Stimulated activated CD8-positive, alpha-beta memory T cell treated with anti-CD3 and anti-CD28 coated beads, Interleukin-12 subunit alpha, Interleukin-12 subunit beta, amount 100 ng/mL, for 1 hour (primary cell): Measurements from ENCODE around the gene SKIC2.
"Not testable (repeated sequence)": the region's sequence is repeated elsewhere in the genome, so short reads cannot be mapped to it uniquely, and the experiment has no call there.

Experiments
- DNase-seq: peaks from one replicate; pipeline ENCODE4 v3.0.0-alpha.2; 2020; ENCODE audit warnings: low read depth

SKIC2 gene

DNA sequence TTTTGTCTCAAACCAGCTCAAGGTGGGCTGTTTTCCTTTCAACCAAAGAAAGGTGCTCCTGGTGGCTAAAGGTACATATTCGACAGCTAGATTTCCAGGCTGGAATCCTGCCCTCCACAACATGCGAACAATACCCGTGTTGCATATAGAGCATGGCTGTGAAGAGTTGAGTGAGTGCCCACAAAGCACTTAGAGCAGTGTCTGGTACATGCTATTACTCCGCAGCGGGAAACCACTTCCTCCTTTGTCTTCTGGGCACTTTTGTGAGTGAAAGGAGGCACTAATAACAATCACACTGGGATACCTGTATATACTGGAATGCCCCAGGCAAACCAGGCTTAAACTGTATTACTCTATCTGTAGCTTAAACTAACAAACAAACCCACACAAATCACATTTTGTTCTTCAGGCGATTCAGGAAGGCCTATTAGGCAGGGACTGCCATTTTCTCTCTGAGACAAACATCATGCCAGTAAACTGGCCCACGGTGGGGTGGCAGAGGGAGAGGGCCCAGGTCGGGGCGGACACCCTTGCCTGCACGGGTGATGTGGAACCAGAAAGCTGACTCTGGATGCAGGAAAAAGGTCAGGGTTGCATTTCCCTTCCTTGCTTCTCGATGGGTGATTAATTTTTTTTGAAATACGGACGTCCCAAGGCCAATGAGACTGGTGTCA lies 46.0 kb downstream of the SKIC2 start:
- DNase-seq, result not testable (repeated sequence)

- DNase-seq, result not testable (repeated sequence)
Observed at GRCh38 chr6:32005538-32005880, 46.5 kb downstream of the SKIC2 start.

DNA sequence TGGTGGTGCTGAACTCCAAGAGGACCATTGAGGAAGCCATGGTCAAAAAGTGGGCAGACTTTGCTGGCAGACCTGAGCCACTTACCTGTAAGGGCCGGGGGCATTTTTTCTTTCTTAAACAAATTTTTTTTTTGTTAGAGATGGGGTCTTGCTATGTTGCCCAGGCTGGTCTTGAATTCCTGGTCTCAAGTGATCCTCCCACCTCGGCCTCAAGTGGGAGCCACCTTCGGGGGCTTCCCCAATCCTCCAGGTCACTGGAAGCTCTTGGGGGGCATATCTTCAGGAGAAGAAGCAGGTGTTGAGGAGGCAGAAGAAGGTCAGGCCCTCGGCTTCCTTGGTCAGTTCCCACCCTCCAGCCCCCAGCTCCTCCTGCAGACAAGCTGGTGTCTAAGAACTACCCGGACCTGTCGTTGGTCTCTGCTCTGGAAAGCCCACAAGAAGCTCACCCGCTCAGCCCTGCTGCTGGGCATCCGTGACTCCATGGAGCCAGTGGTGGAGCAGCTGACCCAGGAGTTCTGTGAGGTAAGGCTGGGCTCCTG lies 47.1 kb downstream of the SKIC2 start:
- DNase-seq, result not testable (repeated sequence)

DNA sequence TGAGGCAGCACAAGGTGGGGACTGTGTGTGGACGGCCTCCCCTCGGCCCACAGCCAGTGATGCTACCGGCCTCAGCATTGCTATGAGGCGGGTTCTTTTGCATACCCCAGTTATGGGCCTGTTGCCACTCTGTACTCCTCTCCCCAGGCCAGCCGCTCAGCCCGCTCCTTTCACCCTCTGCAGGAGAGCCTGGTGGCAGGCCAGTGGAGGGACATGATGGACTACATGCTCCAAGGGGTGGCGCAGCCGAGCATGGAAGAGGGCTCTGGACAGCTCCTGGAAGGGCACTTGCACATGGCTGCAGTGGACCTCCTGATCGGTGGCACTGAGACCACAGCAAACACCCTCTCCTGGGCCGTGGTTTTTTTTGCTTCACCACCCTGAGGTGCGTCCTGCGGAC lies 48.1 kb downstream of the SKIC2 start:
- not testable (repeated sequence) for DNase-seq

DNA sequence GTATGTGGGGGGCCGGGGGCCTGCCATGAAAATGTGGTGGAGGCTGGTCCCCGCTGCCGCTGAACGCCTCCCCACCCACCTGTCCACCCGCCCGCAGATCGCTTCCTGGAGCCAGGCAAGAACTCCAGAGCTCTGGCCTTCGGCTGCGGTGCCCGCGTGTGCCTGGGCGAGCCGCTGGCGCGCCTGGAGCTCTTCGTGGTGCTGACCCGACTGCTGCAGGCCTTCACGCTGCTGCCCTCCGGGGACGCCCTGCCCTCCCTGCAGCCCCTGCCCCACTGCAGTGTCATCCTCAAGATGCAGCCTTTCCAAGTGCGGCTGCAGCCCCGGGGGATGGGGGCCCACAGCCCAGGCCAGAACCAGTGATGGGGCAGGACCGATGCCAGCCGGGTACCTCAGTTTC lies 49.1 kb downstream of the SKIC2 start:
- not testable (repeated sequence) for DNase-seq

- DNase-seq, result not testable (repeated sequence)
Observed at GRCh38 chr6:32008616-32009015, 49.6 kb downstream of the SKIC2 start.

- not testable (repeated sequence) for DNase-seq
Observed at GRCh38 chr6:32009537-32009936, 50.6 kb downstream of the SKIC2 start.

- DNase-seq, result not testable (repeated sequence)
Observed at GRCh38 chr6:32010856-32011530, 52.0 kb downstream of the SKIC2 start.

GRCh38 chr6:32012941-32013617 lies 54.1 kb downstream of the SKIC2 start:
- DNase-seq, result not testable (repeated sequence)

GRCh38 chr6:32013738-32014137 lies 54.8 kb downstream of the SKIC2 start:
- DNase-seq, result not testable (repeated sequence)

- not testable (repeated sequence) for DNase-seq
Observed at GRCh38 chr6:32014547-32014946, 55.6 kb downstream of the SKIC2 start, which contains the start of gene C4B. C4B (plus strand) TSS chr6:32014795; CDS start chr6:32014846, 51 bp downstream.
